Natural killer cell (primary cell): Measurements from ENCODE around the gene DGKA. TPM values are rescaled to one million over a fixed set of nuclear protein-coding genes. Genes with fewer than 3 reads are reported as not detected.
A peak's percentile ranks its signal among the peaks of the same experiment; 100 is the strongest.
"Not testable (repeated sequence)": the region's sequence is repeated elsewhere in the genome, so short reads cannot be mapped to it uniquely, and the experiment has no call there.

ENCODE experiments used
- ATAC-seq, 3 donors: fragments of 150-1000 bp in 2 of 3; fragments of 200-7000 bp in 1 of 3; cut with Tn5 transposase; 1 replicate in 1 of 3; 2 replicates in 2 of 3; pipeline ENCODE4 v1.10.0; 2021; ENCODE audit warnings: mild to moderate bottlenecking in 2 of 3, moderate library complexity in 2 of 3
- DNase-seq, 2 donors: peaks; one replicate each; pipeline versions ENCODE4 v3.0.0 to v3.0.0-alpha.2; 2013 to 2021; ENCODE audit warnings: mixed read lengths in 1 of 2
- H3K27ac ChIP-seq: one replicate; pipeline ENCODE4 v1.5.1; 2013; ENCODE audit warnings: mild to moderate bottlenecking, low read length
- H3K27me3 ChIP-seq: one replicate; pipeline ENCODE4 v1.6.1; 2013; ENCODE audit warnings: low read length; ENCODE audit not compliant: control insufficient read depth, insufficient read depth
- H3K36me3 ChIP-seq: one replicate; pipeline ENCODE4 v1.6.1; 2013; ENCODE audit warnings: low read length; ENCODE audit not compliant: control insufficient read depth, insufficient read depth
- H3K4me1 ChIP-seq: one replicate; pipeline ENCODE4 v1.6.1; 2013; ENCODE audit warnings: low read length; ENCODE audit not compliant: control insufficient read depth, insufficient read depth
- H3K4me3 ChIP-seq: one replicate; pipeline ENCODE4 v1.5.1; 2013; ENCODE audit warnings: low read length
- H3K9me3 ChIP-seq: one replicate; pipeline ENCODE4 v1.6.1; 2013; ENCODE audit warnings: low read length; ENCODE audit not compliant: control insufficient read depth, insufficient read depth
- H3K27ac Mint-ChIP-seq, 2 donors: one replicate each; pipeline ENCODE4 v1.8.0; 2022; ENCODE audit warnings: mild to moderate bottlenecking in 2 of 2, mixed read lengths in 2 of 2, moderate library complexity in 1 of 2
- H3K27me3 Mint-ChIP-seq, 2 donors: one replicate each; pipeline ENCODE4 v1.8.0; 2022; ENCODE audit warnings: low read depth in 2 of 2, mixed read lengths in 2 of 2
- H3K36me3 Mint-ChIP-seq: one replicate; pipeline ENCODE4 v1.8.0; 2022; ENCODE audit warnings: mixed read lengths
- H3K4me1 Mint-ChIP-seq, 2 donors: one replicate each; pipeline ENCODE4 v1.8.0; 2022; ENCODE audit warnings: mixed read lengths in 2 of 2
- H3K4me3 Mint-ChIP-seq: one replicate; pipeline ENCODE4 v1.8.0; 2022; ENCODE audit warnings: mild to moderate bottlenecking, moderate library complexity, mixed read lengths
- H3K9me3 Mint-ChIP-seq, 2 donors: one replicate each; pipeline ENCODE4 v1.8.0; 2022; ENCODE audit warnings: mixed read lengths in 2 of 2
- CTCF ChIP-seq: fragments of 200-600 bp; IDR thresholded peaks from one replicate; pipeline ENCODE4 v1.8.0; 2022; ENCODE audit warnings: antibody characterized with exemption
- WGBS: methylation state at CpG from one replicate; pipeline ENCODE4 v1.1.7; 2013; ENCODE audit warnings: missing lambda C conversion rate; ENCODE audit not compliant: insufficient coverage; 5-methylcytosine and 5-hydroxymethylcytosine counted together
- intact Hi-C: fragments of 100-400 bp; cut with micrococcal nuclease; formaldehyde crosslinking; loops from one replicate; pipeline ENCODE4 v1.14.2; 2022
- total RNA-seq, 4 donors: library from RNA; stranded (reverse); fragments of 120-200 nt in 1 of 4; gene quantifications; one replicate each; pipeline versions ENCODE4 v1.2.3 to v1.2.4, GENCODE V29; 2013 to 2022

DGKA gene
- total RNA-seq, 3 donors from 2014 or later (not counting 1 experiment from before 2014, with no cell fraction given) = 137 to 145 (median 142) TPM

DNA sequence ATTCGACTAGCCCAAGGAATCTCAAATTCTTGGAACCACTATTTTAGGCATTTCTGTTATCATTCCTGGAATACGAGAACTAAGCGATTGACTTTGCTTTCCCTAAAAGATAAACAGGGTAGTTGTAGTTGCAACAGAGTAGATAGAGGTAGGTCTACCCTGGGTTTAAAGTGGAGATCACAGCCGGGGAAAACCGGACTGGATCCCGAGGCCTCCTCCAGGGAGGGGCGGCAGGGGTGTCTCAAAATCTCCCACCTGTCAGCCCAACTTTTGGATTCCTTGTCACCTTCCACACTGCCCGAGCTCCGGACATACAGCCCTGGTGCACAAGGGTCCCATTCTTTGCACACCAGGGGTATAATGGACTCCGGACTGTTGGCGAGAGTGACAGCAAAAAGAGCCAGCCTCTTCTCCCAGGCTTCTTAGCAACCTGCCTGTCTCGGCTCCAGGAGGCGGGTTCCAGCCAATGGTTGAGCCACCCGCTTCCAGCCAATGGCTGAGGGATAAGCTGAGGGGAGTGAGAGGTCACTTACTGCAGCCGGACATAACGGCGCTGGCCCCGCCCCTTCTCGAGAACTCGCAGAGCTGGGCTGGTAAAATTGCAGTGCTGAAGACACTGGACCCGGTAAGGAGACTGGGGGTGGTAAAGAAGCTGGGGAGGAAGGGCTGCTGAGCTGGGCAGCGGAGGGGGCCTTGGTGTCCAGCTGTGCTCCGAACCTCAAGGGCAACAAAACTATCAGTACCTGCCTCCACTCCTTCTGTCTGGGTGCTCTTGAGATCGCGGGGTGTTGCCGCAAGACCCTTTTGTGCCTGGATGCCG is 66.0 kb downstream of the DGKA start, which contains the start of gene SUOX:
Gene SUOX (plus strand): TSS at position 562 of the 820 bp plus-strand sequence. CDS start 4,946 bp downstream, outside the sequence.
- H3K27ac ChIP-seq = peak within 1 kb of the TSS; percentile 15
- WGBS = 8% methylated on average over 27 of the region's 27 CpGs
- TF ChIP-seq CTCF = no peak

DNA sequence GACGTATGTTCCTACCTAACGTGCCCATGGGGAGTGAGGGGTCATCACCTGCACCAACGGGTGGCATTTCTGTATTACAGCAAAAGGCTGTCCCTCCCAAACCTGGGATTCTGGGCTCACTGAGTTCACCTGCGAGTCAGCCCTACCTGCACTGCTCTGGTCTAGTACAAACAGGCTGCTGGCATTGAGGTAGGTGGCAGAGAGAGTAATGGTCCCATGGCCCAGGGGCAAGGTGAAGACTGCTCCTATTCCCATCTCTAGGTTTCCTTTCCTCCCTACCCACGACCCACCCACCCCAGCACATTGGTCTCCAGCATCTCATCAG is 66.5 kb downstream of the DGKA start:
- Mint-ChIP-seq H3K4me1 (peaks cover 14 to 20% of the 10 kb centered on the region in 2 donors), H3K27ac (peak overlapping the region; percentile 65 to 84), H3K9me3 (no peaks in the 10 kb centered on the region), H3K27me3 (no peaks in the 10 kb centered on the region), H3K36me3 (peaks cover 2% of the 10 kb centered on the region), H3K4me3 (peak overlapping the region; percentile 89)
- ATAC-seq (peak in 1 of 3 donors; percentile 10), DNase-seq (no peak)
- Histone ChIP-seq H3K27ac (no peak overlapping the region), H3K4me3 (peak overlapping the region; percentile 42), H3K27me3 (no peaks in the 10 kb centered on the region), H3K9me3 (no peaks in the 10 kb centered on the region), H3K4me1 (peaks cover 21% of the 10 kb centered on the region), H3K36me3 (peaks cover 20% of the 10 kb centered on the region)
- TF ChIP-seq CTCF = no peak
- intact Hi-C loops = loop anchor here (2.0 kb wide), 2 partner anchors 31 to 43 kb away; partner anchors contain the start of gene RPS26
- 6% methylated on average over 5 of the region's 5 CpGs for WGBS

More for the DNA sequence above, 66.0 kb downstream of the DGKA start, which contains the start of gene SUOX:
- Mint-ChIP-seq H3K4me1 (peaks cover 14 to 20% of the 10 kb centered on the region in 2 donors), H3K36me3 (peaks cover 8% of the 10 kb centered on the region), H3K27me3 (no peaks in the 10 kb centered on the region), H3K9me3 (no peaks in the 10 kb centered on the region), H3K4me3 (peak within 1 kb of the TSS; percentile 89), H3K27ac (peak within 1 kb of the TSS; percentile 65 to 84)
- Histone ChIP-seq H3K4me3 (peak within 1 kb of the TSS; percentile 42), H3K36me3 (peaks cover 25% of the 10 kb centered on the region), H3K9me3 (no peaks in the 10 kb centered on the region), H3K4me1 (peaks cover 21% of the 10 kb centered on the region), H3K27me3 (no peaks in the 10 kb centered on the region)
- intact Hi-C loops = loop anchor here (1.0 to 2.0 kb wide), 3 partner anchors 32 to 107 kb away; partner anchors contain the start of genes PA2G4 and RPS26
- ATAC-seq = peak; percentile 93
- DNase-seq = peak; percentile 39 to 57

DNA sequence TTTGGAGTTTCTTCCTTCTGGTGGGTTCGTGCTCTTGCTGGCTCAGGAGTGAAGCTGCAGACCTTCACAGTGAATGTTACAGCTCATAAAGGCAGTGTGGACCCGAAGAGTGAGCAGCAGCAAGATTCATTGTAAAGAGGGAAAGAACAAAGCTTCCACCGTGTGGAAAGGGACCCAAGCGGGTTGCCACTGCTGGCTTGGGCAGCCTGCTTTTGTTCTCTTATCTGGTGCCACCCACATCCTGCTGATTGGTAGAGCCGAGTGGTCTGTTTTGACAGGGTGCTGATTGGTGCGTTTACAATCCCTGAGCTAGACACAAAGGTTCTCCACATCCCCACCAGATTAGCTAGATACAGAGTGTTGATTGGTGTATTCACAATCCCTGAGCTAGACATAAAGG is 68.6 kb downstream of the DGKA start:
- H3K9me3 Mint-ChIP-seq, H3K27me3 ChIP-seq, H3K4me3 Mint-ChIP-seq, H3K9me3 ChIP-seq, H3K27me3 Mint-ChIP-seq, ATAC-seq, H3K4me3 ChIP-seq, DNase-seq, intact Hi-C loops, H3K27ac Mint-ChIP-seq, H3K36me3 Mint-ChIP-seq, H3K36me3 ChIP-seq, H3K27ac ChIP-seq: not testable (repeated sequence)
- peaks cover 21% of the 10 kb centered on the region for H3K4me1 ChIP-seq
- WGBS = 70% methylated on average over 3 of the region's 6 CpGs
- peaks cover 14 to 20% of the 10 kb centered on the region in 2 donors for H3K4me1 Mint-ChIP-seq

GRCh38 chr12:55999999-56000540 is 69.1 kb downstream of the DGKA start:
- H3K36me3 ChIP-seq, H3K9me3 ChIP-seq, H3K36me3 Mint-ChIP-seq, H3K27me3 ChIP-seq, intact Hi-C loops, H3K27ac Mint-ChIP-seq, H3K27ac ChIP-seq, DNase-seq, H3K4me3 ChIP-seq, ATAC-seq, H3K4me3 Mint-ChIP-seq, H3K27me3 Mint-ChIP-seq, H3K9me3 Mint-ChIP-seq: not testable (repeated sequence)
- WGBS = 97% methylated on average over 33 of the region's 33 CpGs
- peaks cover 21% of the 10 kb centered on the region for H3K4me1 ChIP-seq
- H3K4me1 Mint-ChIP-seq = peaks cover 14 to 20% of the 10 kb centered on the region in 2 donors
